Stimulated activated effector memory CD8-positive, alpha-beta T cell treated with anti-CD3 and anti-CD28 coated beads, Interleukin-12 subunit alpha, Interleukin-12 subunit beta, amount 100 ng/mL, for 72 hours (primary cell): ENCODE data around the gene EIF4A3.
"Not testable (repeated sequence)": the region's sequence is repeated elsewhere in the genome, so short reads cannot be mapped to it uniquely, and the experiment has no call there.

Source experiments
- ATAC-seq: fragments of 150-1000 bp; cut with Tn5 transposase; 2 replicates; pipeline ENCODE4 v1.10.0; 2021
- DNase-seq, 2 donors: peaks; one replicate each; pipeline ENCODE4 v3.0.0; 2021 to 2022; ENCODE audit warnings: low spot score in 2 of 2
- H3K27ac Mint-ChIP-seq: one replicate; pipeline ENCODE4 v1.8.0; 2022; ENCODE audit warnings: mild to moderate bottlenecking, mixed read lengths
- H3K36me3 Mint-ChIP-seq: one replicate; pipeline ENCODE4 v1.8.0; 2022; ENCODE audit warnings: mild to moderate bottlenecking, mixed read lengths
- H3K4me1 Mint-ChIP-seq: one replicate; pipeline ENCODE4 v1.8.0; 2022; ENCODE audit warnings: mixed read lengths
- H3K4me3 Mint-ChIP-seq: one replicate; pipeline ENCODE4 v1.8.0; 2022; ENCODE audit warnings: mild to moderate bottlenecking, mixed read lengths
- H3K9me3 Mint-ChIP-seq: one replicate; pipeline ENCODE4 v1.8.0; 2022; ENCODE audit warnings: mixed read lengths

Gene EIF4A3

GRCh38 chr17:80155600-80155999 is 8.7 kb upstream of the EIF4A3 start:
- ATAC-seq, H3K27ac Mint-ChIP-seq, DNase-seq, H3K36me3 Mint-ChIP-seq, H3K4me3 Mint-ChIP-seq, H3K9me3 Mint-ChIP-seq: not testable (repeated sequence)
- H3K4me1 Mint-ChIP-seq, result peaks cover 18% of the 10 kb centered on the region

GRCh38 chr17:80154166-80154565 is 7.2 kb upstream of the EIF4A3 start:
- Mint-ChIP-seq H3K27ac (no peak overlapping the region), H3K4me1 (peaks cover 15% of the 10 kb centered on the region)
- no peak for DNase-seq

GRCh38 chr17:80153004-80153403 is 6.1 kb upstream of the EIF4A3 start:
- Mint-ChIP-seq H3K4me3 (no peak overlapping the region), H3K27ac (no peak overlapping the region), H3K4me1 (peaks cover 19% of the 10 kb centered on the region), H3K36me3 (no peaks in the 10 kb centered on the region), H3K9me3 (peaks cover 5% of the 10 kb centered on the region)
- no peak for DNase-seq
- ATAC-seq, result no peak

More at GRCh38 chr17:80154166-80154565, 7.2 kb upstream of the EIF4A3 start:
- H3K4me3 Mint-ChIP-seq, result no peak overlapping the region
- no peaks in the 10 kb centered on the region for H3K36me3 Mint-ChIP-seq
- H3K9me3 Mint-ChIP-seq, result peaks cover 5% of the 10 kb centered on the region
- no peak for ATAC-seq

GRCh38 chr17:80152081-80152702 is 5.3 kb upstream of the EIF4A3 start:
- no peak overlapping the region for H3K4me3 Mint-ChIP-seq
- ATAC-seq, result no peak
- DNase-seq, result no peak
- peak overlapping the region; percentile 86 for H3K27ac Mint-ChIP-seq
- H3K4me1 Mint-ChIP-seq, result peaks cover 21% of the 10 kb centered on the region
- peaks cover 3% of the 10 kb centered on the region for H3K36me3 Mint-ChIP-seq
- H3K9me3 Mint-ChIP-seq, result peaks cover 5% of the 10 kb centered on the region

- ATAC-seq (no peak), DNase-seq (no peak)
- Mint-ChIP-seq H3K4me3 (no peak overlapping the region), H3K9me3 (peaks cover 5% of the 10 kb centered on the region), H3K27ac (peak overlapping the region; percentile 54), H3K4me1 (peaks cover 22% of the 10 kb centered on the region), H3K36me3 (peaks cover 12% of the 10 kb centered on the region)
Observed at GRCh38 chr17:80151333-80151732, 4.4 kb upstream of the EIF4A3 start.

- peaks cover 33% of the 10 kb centered on the region for H3K4me1 Mint-ChIP-seq
Observed at GRCh38 chr17:80146121-80147034, 550 bp downstream of the EIF4A3 start.

GRCh38 chr17:80145076-80146075 is 1.6 kb downstream of the EIF4A3 start:
- Mint-ChIP-seq H3K9me3 (no peaks in the 10 kb centered on the region), H3K27ac (peak overlapping the region; percentile 89), H3K36me3 (peaks cover 71% of the 10 kb centered on the region), H3K4me1 (peaks cover 33% of the 10 kb centered on the region), H3K4me3 (peak overlapping the region; percentile 85)
- no peak for ATAC-seq
- no peak for DNase-seq

More at GRCh38 chr17:80146121-80147034, 550 bp downstream of the EIF4A3 start:
- Mint-ChIP-seq H3K4me3 (peak overlapping the region; percentile 85), H3K36me3 (peaks cover 61% of the 10 kb centered on the region), H3K27ac (peak overlapping the region; percentile 89), H3K9me3 (no peaks in the 10 kb centered on the region)
- DNase-seq, result peak; percentile 14 to 64
- peak; percentile 5 for ATAC-seq

GRCh38 chr17:80142929-80143328 is 4.0 kb downstream of the EIF4A3 start:
- peaks cover 28% of the 10 kb centered on the region for H3K4me1 Mint-ChIP-seq
- peaks cover 96% of the 10 kb centered on the region for H3K36me3 Mint-ChIP-seq
- no peaks in the 10 kb centered on the region for H3K9me3 Mint-ChIP-seq
- no peak for ATAC-seq
- no peak overlapping the region for H3K4me3 Mint-ChIP-seq
- no peak overlapping the region for H3K27ac Mint-ChIP-seq
- DNase-seq, result no peak

GRCh38 chr17:80141463-80142165 is 5.3 kb downstream of the EIF4A3 start:
- ATAC-seq (no peak), DNase-seq (no peak)
- H3K4me1 Mint-ChIP-seq, result peaks cover 28% of the 10 kb centered on the region
- H3K4me3 Mint-ChIP-seq, result no peak overlapping the region
- no peak overlapping the region for H3K27ac Mint-ChIP-seq
- H3K36me3 Mint-ChIP-seq, result peaks cover 100% of the 10 kb centered on the region
- no peaks in the 10 kb centered on the region for H3K9me3 Mint-ChIP-seq

- no peak for DNase-seq
Observed at GRCh38 chr17:80138856-80139426, 8.0 kb downstream of the EIF4A3 start.

GRCh38 chr17:80137131-80137530 is 9.8 kb downstream of the EIF4A3 start:
- Mint-ChIP-seq H3K4me1 (peaks cover 2% of the 10 kb centered on the region), H3K27ac (no peak overlapping the region), H3K9me3 (no peaks in the 10 kb centered on the region), H3K4me3 (no peak overlapping the region), H3K36me3 (peaks cover 100% of the 10 kb centered on the region)
- ATAC-seq (no peak), DNase-seq (no peak)

More at GRCh38 chr17:80138856-80139426, 8.0 kb downstream of the EIF4A3 start:
- H3K9me3 Mint-ChIP-seq, result no peaks in the 10 kb centered on the region
- peaks cover 6% of the 10 kb centered on the region for H3K4me1 Mint-ChIP-seq
- no peak overlapping the region for H3K4me3 Mint-ChIP-seq
- H3K27ac Mint-ChIP-seq, result no peak overlapping the region
- peaks cover 100% of the 10 kb centered on the region for H3K36me3 Mint-ChIP-seq
- no peak for ATAC-seq

- Mint-ChIP-seq H3K36me3 (peaks cover 65% of the 10 kb centered on the region), H3K4me1 (no peaks in the 10 kb centered on the region), H3K9me3 (no peaks in the 10 kb centered on the region), H3K27ac (peak overlapping the region; percentile 27), H3K4me3 (no peak overlapping the region)
- ATAC-seq (no peak), DNase-seq (no peak)
Observed at GRCh38 chr17:80133626-80133970, 13.3 kb downstream of the EIF4A3 start.

- DNase-seq (no peak), ATAC-seq (peak; percentile 46)
- no peak overlapping the region for H3K4me3 Mint-ChIP-seq
- peak overlapping the region; percentile 27 for H3K27ac Mint-ChIP-seq
- no peaks in the 10 kb centered on the region for H3K4me1 Mint-ChIP-seq
- H3K9me3 Mint-ChIP-seq, result no peaks in the 10 kb centered on the region
- peaks cover 60% of the 10 kb centered on the region for H3K36me3 Mint-ChIP-seq
Observed at GRCh38 chr17:80132906-80133625, 13.9 kb downstream of the EIF4A3 start.

GRCh38 chr17:80130992-80131391 is 15.9 kb downstream of the EIF4A3 start:
- DNase-seq (no peak), ATAC-seq (no peak)
- Mint-ChIP-seq H3K4me3 (no peak overlapping the region), H3K4me1 (no peaks in the 10 kb centered on the region), H3K36me3 (peaks cover 39% of the 10 kb centered on the region), H3K27ac (no peak overlapping the region), H3K9me3 (no peaks in the 10 kb centered on the region)
